OCI-LY1 (cell line): Measurements from ENCODE around the gene TMEM171.

Experiments
- CTCF ChIP-seq: fragments of 200-600 bp; sonication (generic), shearing (Covaris generic); IDR thresholded peaks from 2 replicates; pipeline ENCODE4 v1.5.1; 2017; ENCODE audit warnings: mild to moderate bottlenecking, antibody characterized with exemption, low read length, moderate library complexity, mixed read lengths
- EZH2 ChIP-seq: fragments of 200-600 bp; sonication (generic), shearing (Covaris generic); IDR thresholded peaks from 2 replicates; pipeline ENCODE4 v1.8.0; 2017; ENCODE audit warnings: borderline replicate concordance, mixed run types, mild to moderate bottlenecking, antibody characterized with exemption, low read length, moderate library complexity, mixed read lengths

- TF ChIP-seq CTCF (no peak), EZH2 (no peak)
Measured at GRCh38 chr5:73131711-73132425, 11.5 kb downstream of the TMEM171 start.
